HEK293T (cell line): ENCODE data around the gene RNF13.
A peak's percentile ranks its signal among the peaks of the same experiment; 100 is the strongest.

ENCODE experiments used
- CTCF ChIA-PET: fragments of 350-600 bp; formaldehyde crosslinking; extraction: SDS; loops from one replicate; lab custom pipeline; 2021; ENCODE audit warnings: antibody characterized with exemption, inconsistent platforms; lab: Yijun Ruan, JAX
- POLR2A ChIA-PET: fragments of 350-600 bp; formaldehyde crosslinking; extraction: SDS; loops from one replicate; lab custom pipeline; 2020; ENCODE audit warnings: antibody characterized with exemption, inconsistent platforms; lab: Yijun Ruan, JAX
- DNase-seq: peaks from one replicate; pipeline ENCODE4 v3.0.0; 2012; ENCODE audit warnings: mixed read lengths; ENCODE audit errors: extremely low spot score
- ARNT ChIP-seq: fragments of 450-650 bp; IDR thresholded peaks from 2 replicates; pipeline ENCODE4 v1.6.1; 2017; ENCODE audit warnings: mild to moderate bottlenecking
- BHLHE40 ChIP-seq: fragments of 450-650 bp; IDR thresholded peaks from 2 replicates; pipeline ENCODE4 v1.6.1; 2016; ENCODE audit warnings: mild to moderate bottlenecking, moderate library complexity, borderline replicate concordance
- CTBP1 ChIP-seq: fragments of 450-650 bp; IDR thresholded peaks from 2 replicates; pipeline ENCODE4 v1.6.1; 2016; ENCODE audit warnings: borderline replicate concordance
- ELF4 ChIP-seq: fragments of 450-650 bp; IDR thresholded peaks from 2 replicates; pipeline ENCODE4 v1.6.1; 2017; ENCODE audit warnings: antibody characterized with exemption
- FOXA1 ChIP-seq: fragments of 450-650 bp; IDR thresholded peaks from 2 replicates; pipeline ENCODE4 v1.6.1; 2016; ENCODE audit warnings: mild to moderate bottlenecking
- FOXK2 ChIP-seq: fragments of 450-650 bp; IDR thresholded peaks from 2 replicates; pipeline ENCODE4 v1.6.1; 2016; ENCODE audit warnings: mild to moderate bottlenecking
- FOXM1 ChIP-seq: fragments of 450-650 bp; IDR thresholded peaks from 2 replicates; pipeline ENCODE4 v1.6.1; 2017; ENCODE audit warnings: mild to moderate bottlenecking, borderline replicate concordance
- HDGF ChIP-seq: fragments of 450-650 bp; IDR thresholded peaks from 2 replicates; pipeline ENCODE4 v1.6.1; 2017; ENCODE audit warnings: antibody characterized with exemption, borderline replicate concordance
- L3MBTL2 ChIP-seq: fragments of 450-650 bp; conservative IDR thresholded peaks from 2 replicates; pipeline ENCODE4 v1.6.1; 2016; ENCODE audit warnings: mild to moderate bottlenecking
- LEF1 ChIP-seq: fragments of 450-650 bp; IDR thresholded peaks from 2 replicates; pipeline ENCODE4 v1.6.1; 2017; ENCODE audit warnings: mild to moderate bottlenecking, borderline replicate concordance
- NFRKB ChIP-seq: fragments of 450-650 bp; IDR thresholded peaks from 2 replicates; pipeline ENCODE4 v1.6.1; 2016; ENCODE audit warnings: mild to moderate bottlenecking, moderate library complexity
- SP1 ChIP-seq: fragments of 450-650 bp; IDR thresholded peaks from 2 replicates; pipeline ENCODE4 v1.6.1; 2017
- SUZ12 ChIP-seq: fragments of 450-650 bp; IDR thresholded peaks from 2 replicates; pipeline ENCODE4 v1.6.1; 2016; ENCODE audit warnings: mild to moderate bottlenecking
- TARDBP ChIP-seq: fragments of 450-650 bp; IDR thresholded peaks from 2 replicates; pipeline ENCODE4 v1.6.1; 2016
- ZNF384 ChIP-seq: fragments of 450-650 bp; IDR thresholded peaks from 2 replicates; pipeline ENCODE4 v1.6.1; 2016
- TF ChIP-seq, protein P1 (sequence below): fragments of 450-650 bp; IDR thresholded peaks from 2 replicates; pipeline ENCODE4 v1.6.1; 2016

Gene RNF13

DNA sequence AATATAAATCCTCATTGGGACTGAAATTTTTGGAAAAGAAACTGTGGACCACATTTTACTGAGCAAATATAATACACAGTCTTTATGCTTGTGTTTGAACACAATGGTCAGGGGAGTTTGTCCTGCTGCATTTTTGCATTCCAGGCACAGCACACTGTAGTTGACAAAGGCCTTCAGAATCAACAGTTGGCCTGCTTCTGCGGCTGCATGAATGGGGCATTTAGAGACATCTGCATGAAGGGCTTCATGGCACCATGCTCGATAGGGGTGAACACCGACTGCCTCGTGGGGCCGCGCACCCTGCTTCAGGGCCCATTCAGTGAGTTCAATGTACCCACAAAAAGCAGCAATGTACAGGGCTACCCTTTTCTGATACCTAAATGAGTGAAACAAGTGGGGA, 45.3 kb upstream of the RNF13 start:
- ChIA-PET CTCF (interaction anchor here (0.5 to 4.4 kb wide), 2 partner anchors 41 to 66 kb away, joined by 4 to 28 read pairs; no protein-coding TSS in a partner anchor), POLR2A (no interaction called here)
- no peak for TF ChIP-seq ELF4
- TF ChIP-seq, protein P1, sequence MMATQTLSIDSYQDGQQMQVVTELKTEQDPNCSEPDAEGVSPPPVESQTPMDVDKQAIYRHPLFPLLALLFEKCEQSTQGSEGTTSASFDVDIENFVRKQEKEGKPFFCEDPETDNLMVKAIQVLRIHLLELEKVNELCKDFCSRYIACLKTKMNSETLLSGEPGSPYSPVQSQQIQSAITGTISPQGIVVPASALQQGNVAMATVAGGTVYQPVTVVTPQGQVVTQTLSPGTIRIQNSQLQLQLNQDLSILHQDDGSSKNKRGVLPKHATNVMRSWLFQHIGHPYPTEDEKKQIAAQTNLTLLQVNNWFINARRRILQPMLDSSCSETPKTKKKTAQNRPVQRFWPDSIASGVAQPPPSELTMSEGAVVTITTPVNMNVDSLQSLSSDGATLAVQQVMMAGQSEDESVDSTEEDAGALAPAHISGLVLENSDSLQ: no peak
- no peak for TF ChIP-seq FOXM1
- no peak for TF ChIP-seq SUZ12
- DNase-seq: no peak

DNA sequence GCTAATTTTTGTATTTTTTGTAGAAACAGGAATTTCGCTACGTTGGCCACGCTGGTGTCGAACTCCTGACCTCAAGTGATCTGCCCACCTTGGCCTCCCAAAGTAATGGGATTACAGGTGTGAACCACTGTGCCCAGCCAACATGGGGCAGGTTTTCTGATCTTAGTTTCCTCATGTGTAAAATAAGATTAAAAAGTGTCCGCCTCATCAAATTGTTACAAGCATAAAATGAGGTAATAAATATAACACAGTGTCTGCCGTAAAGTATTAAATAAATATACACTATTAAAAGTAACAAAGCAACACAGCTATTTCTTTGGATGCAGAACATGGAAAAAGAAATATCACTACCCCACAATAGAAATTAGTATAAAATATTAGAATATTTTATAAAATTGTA, 44.3 kb upstream of the RNF13 start:
- ChIA-PET POLR2A (no interaction called here), CTCF (interaction anchor here (4.4 kb wide), 1 partner anchor 40 kb away, joined by 28 read pairs; no protein-coding TSS in a partner anchor)
- TF ChIP-seq TARDBP (no peak), CTBP1 (no peak), FOXM1 (no peak), SP1 (no peak), LEF1 (no peak), BHLHE40 (no peak), L3MBTL2 (no peak), FOXK2 (no peak), ELF4 (no peak), NFRKB (no peak), SUZ12 (no peak), ZNF384 (no peak), FOXA1 (no peak), HDGF (no peak), ARNT (no peak)
- TF ChIP-seq, protein P1: no peak
- no peak for DNase-seq

DNA sequence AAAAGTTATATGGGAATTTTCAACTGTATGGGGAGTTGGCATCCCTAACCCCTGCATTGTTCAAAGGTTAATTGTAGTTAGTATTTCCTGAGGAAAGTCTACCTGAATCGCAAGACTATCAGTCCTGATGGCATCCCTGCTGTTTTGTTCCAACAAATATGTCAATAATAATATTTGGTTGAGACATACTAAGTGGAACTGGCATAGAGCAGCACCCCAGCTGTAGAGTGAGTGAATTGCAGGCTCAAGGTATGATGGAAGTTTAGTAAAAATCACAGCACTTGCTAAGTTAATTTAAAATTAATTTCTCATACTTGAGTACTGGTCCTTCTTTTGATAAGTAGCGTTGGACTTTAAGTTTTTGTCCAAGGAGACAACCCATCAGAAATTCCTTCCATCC, 42.8 kb upstream of the RNF13 start:
- TF ChIP-seq CTBP1 (no peak), ELF4 (no peak), SUZ12 (no peak), SP1 (no peak), TARDBP (no peak), ARNT (no peak), FOXM1 (no peak), L3MBTL2 (no peak)
- ChIA-PET CTCF (interaction anchor here (3.0 kb wide), 1 partner anchor 38 kb away, joined by 21 read pairs; no protein-coding TSS in a partner anchor), POLR2A (no interaction called here)
- DNase-seq: no peak

DNA sequence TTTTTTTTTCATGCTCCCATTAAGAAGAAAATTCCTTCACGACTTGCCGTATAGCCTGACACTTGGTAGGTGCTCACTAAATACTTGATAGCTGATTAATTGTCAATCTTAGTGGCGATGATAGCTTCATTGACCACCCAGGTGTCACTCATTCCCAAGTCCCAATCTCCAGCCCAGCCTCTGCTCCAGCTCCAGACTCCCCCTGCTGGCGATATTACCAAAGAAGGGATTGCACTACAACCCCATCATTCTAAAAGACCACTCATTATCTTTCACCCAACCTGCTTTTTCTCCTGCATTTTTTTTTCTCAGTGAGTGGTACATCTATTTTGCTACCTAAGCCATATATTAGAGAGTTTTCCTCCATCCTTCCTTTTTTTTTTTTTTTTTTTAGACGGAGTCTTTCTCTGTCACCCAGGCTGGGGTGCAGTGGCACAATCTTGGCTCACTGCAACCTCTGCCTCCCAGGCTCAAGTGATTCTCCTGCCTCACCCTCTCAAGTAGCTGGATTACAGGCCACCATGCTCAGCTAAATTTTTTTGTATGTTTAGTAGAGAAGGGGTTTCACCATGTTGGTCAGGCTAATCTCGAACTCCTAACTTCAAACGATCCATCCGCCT, 41.3 kb upstream of the RNF13 start:
- TF ChIP-seq FOXA1: no peak
- TF ChIP-seq, protein P1: peak; percentile 94
- no peak for TF ChIP-seq BHLHE40
- ChIA-PET CTCF (interaction anchor here (0.5 to 3.0 kb wide), 16 partner anchors 8 to 1979 kb away, joined by 3 to 21 read pairs (median 5); no protein-coding TSS in a partner anchor), POLR2A (interaction anchor here (1.2 kb wide), 1 partner anchor 20 kb away, joined by 3 read pairs; no protein-coding TSS in a partner anchor)
- DNase-seq: peak; percentile 70

DNA sequence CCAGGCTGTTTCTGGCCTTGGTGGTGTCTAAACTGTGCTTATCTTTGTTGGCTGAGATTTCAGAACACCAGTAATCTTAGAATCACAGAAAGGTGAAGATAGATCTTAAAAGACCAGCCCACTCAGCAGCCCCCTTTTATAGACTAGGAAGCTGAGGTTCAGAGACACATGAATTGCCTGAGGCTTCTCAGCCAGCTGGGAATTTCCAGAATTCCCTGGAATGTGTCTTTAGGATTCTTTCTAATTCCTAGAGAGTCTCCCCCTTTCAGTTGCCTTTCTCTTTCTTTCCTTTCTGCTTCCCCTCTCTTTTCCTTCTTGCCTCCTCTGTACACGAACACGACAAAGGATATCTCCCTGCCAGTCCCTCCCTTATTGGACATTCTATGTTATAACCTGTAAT, 40.2 kb upstream of the RNF13 start:
- DNase-seq: no peak
- no peak for TF ChIP-seq ELF4
- TF ChIP-seq BHLHE40: no peak
- TF ChIP-seq FOXM1: no peak
- TF ChIP-seq ZNF384: no peak
- no peak for TF ChIP-seq LEF1
- TF ChIP-seq SP1: no peak
- no peak for TF ChIP-seq L3MBTL2
- no peak for TF ChIP-seq SUZ12
- TF ChIP-seq FOXA1: no peak
- no peak for TF ChIP-seq TARDBP
- TF ChIP-seq FOXK2: no peak
- no peak for TF ChIP-seq CTBP1
- TF ChIP-seq, protein P1: no peak
- TF ChIP-seq HDGF: no peak
- TF ChIP-seq ARNT: no peak
- CTCF ChIA-PET: interaction anchor here (0.7 to 3.0 kb wide), 4 partner anchors 9 to 656 kb away, joined by 3 to 21 read pairs (median 6); no protein-coding TSS in a partner anchor
- POLR2A ChIA-PET: interaction anchor here (1.1 to 1.2 kb wide), 2 partner anchors 21 to 40 kb away, joined by 3 read pairs; partner anchors contain the start of gene RNF13

DNA sequence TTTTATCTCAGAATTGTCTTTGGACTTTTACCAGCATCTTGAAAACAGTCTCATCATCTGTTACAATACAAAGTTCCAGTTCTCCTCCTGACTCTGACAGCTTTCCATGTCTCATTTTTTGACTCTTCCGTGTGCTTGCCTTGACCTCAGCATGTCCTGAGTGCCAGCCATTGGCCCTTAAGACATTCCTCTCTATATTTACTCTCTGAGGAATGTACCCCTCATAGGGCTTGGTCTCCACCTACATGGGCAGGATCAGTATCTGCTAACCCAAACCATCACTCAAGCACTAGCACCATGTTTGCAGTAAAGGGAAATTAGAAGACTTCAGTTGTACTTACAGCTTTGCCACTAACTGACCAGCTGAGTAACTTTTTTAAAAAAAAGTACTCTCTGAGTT, 36.8 kb upstream of the RNF13 start:
- no peak for TF ChIP-seq FOXA1
- no peak for TF ChIP-seq FOXM1
- no peak for TF ChIP-seq ARNT
- no peak for TF ChIP-seq NFRKB
- no peak for TF ChIP-seq TARDBP
- TF ChIP-seq SUZ12: no peak
- TF ChIP-seq L3MBTL2: no peak
- ChIA-PET POLR2A (no interaction called here), CTCF (interaction anchor here (0.7 to 2.2 kb wide), 2 partner anchors 10 to 32 kb away, joined by 3 to 7 read pairs; no protein-coding TSS in a partner anchor)
- no peak for DNase-seq
